ENCODE measurements around the gene REELD1. TPM values are rescaled to one million over a fixed set of nuclear protein-coding genes. Genes with fewer than 3 reads are reported as not detected.
A peak's percentile ranks its signal among the peaks of the same experiment; 100 is the strongest.

The REELD1 gene
- total and polyA plus RNA-seq, 9 of the 15 experiments (the other 6 are each of a cell fraction or from before 2014, with no cell fraction given): not detected

DNA sequence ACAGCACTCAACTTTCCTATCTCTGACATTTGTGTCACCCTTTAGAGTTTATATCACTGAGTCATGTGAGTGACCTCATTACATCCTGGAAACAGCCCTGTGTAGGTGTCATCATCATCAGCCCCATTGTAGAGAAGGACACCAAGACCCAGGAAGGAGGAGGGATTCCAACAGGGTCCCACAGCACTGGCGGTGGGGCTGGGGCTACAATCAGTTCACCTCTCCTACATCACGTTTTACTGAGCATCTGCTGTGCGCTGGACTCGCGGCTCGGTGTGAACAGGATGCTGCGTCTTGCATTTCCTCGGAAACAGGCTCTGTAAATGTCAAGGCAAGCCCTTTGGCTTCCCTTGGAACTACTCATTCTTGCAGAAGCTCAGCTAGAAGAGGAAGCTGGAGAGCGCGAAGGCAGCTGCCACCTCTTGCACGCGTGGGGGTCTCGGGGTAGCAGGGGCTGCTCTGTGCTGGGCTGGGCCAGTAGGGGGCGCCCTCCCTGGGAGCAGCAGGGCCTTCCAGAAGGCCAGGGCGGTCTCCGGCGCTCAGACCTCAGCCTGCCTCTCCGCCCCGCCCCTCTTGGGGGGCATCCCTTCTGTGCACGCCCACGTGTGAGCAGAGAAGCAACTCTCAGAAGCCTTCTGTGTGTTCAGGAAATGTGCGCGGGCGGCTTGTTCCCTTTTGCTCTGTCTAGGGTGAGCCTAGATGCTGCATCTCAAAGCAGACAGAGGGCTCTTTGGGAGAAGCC is 29.0 kb downstream of the REELD1 start:
- CTCF ChIA-PET (ENCODE audit: low intra/inter-chr PET ratio): interaction anchor here (0.9 kb wide), 1 partner anchor 854 kb away, joined by 4 read pairs; no protein-coding TSS in a partner anchor
- TF ChIP-seq, protein P1, sequence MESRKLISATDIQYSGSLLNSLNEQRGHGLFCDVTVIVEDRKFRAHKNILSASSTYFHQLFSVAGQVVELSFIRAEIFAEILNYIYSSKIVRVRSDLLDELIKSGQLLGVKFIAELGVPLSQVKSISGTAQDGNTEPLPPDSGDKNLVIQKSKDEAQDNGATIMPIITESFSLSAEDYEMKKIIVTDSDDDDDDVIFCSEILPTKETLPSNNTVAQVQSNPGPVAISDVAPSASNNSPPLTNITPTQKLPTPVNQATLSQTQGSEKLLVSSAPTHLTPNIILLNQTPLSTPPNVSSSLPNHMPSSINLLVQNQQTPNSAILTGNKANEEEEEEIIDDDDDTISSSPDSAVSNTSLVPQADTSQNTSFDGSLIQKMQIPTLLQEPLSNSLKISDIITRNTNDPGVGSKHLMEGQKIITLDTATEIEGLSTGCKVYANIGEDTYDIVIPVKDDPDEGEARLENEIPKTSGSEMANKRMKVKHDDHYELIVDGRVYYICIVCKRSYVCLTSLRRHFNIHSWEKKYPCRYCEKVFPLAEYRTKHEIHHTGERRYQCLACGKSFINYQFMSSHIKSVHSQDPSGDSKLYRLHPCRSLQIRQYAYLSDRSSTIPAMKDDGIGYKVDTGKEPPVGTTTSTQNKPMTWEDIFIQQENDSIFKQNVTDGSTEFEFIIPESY (CRISPR knock-in tag; IDR thresholded peaks at IDR 0.05): peak; percentile 68
- TF ChIP-seq, protein P2, sequence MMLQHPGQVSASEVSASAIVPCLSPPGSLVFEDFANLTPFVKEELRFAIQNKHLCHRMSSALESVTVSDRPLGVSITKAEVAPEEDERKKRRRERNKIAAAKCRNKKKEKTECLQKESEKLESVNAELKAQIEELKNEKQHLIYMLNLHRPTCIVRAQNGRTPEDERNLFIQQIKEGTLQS (IDR thresholded peaks at IDR 0.05): peak; percentile 75
- TF ChIP-seq, protein P2 (CRISPR knock-in tag; conservative IDR thresholded peaks at IDR 0.05): no peak
- TF ChIP-seq FOXA3 (CRISPR knock-in tag; conservative IDR thresholded peaks at IDR 0.05 in 1 of 2, IDR thresholded peaks at IDR 0.05 in 1 of 2): no peak
- TF ChIP-seq RAD21 (CRISPR knock-in tag; conservative IDR thresholded peaks at IDR 0.05 in 1 of 2, IDR thresholded peaks at IDR 0.05 in 1 of 2): 0 out of 4 replicates have a peak, but pooled peaks of 1 of the 2 experiments have one; percentile 12
- no peak for TF ChIP-seq CHCHD3 (CRISPR knock-in tag; IDR thresholded peaks at IDR 0.05)
- TF ChIP-seq, protein P3, sequence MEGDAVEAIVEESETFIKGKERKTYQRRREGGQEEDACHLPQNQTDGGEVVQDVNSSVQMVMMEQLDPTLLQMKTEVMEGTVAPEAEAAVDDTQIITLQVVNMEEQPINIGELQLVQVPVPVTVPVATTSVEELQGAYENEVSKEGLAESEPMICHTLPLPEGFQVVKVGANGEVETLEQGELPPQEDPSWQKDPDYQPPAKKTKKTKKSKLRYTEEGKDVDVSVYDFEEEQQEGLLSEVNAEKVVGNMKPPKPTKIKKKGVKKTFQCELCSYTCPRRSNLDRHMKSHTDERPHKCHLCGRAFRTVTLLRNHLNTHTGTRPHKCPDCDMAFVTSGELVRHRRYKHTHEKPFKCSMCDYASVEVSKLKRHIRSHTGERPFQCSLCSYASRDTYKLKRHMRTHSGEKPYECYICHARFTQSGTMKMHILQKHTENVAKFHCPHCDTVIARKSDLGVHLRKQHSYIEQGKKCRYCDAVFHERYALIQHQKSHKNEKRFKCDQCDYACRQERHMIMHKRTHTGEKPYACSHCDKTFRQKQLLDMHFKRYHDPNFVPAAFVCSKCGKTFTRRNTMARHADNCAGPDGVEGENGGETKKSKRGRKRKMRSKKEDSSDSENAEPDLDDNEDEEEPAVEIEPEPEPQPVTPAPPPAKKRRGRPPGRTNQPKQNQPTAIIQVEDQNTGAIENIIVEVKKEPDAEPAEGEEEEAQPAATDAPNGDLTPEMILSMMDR (IDR thresholded peaks at IDR 0.05 in 2 of 3, conservative IDR thresholded peaks at IDR 0.05 in 1 of 3; ENCODE audit: insufficient read depth in 2 of 3, low read depth in 1 of 3, low read length in 3 of 3): peak; percentile 44 to 67 (median 59)
- peak; percentile 97 for TF ChIP-seq ZBTB7A (IDR thresholded peaks at IDR 0.05; ENCODE audit: borderline replicate concordance, control insufficient read depth, low read depth, low read length)
- no peak for TF ChIP-seq SP1 (CRISPR knock-in tag; IDR thresholded peaks at IDR 0.05)
- TF ChIP-seq, protein P4, sequence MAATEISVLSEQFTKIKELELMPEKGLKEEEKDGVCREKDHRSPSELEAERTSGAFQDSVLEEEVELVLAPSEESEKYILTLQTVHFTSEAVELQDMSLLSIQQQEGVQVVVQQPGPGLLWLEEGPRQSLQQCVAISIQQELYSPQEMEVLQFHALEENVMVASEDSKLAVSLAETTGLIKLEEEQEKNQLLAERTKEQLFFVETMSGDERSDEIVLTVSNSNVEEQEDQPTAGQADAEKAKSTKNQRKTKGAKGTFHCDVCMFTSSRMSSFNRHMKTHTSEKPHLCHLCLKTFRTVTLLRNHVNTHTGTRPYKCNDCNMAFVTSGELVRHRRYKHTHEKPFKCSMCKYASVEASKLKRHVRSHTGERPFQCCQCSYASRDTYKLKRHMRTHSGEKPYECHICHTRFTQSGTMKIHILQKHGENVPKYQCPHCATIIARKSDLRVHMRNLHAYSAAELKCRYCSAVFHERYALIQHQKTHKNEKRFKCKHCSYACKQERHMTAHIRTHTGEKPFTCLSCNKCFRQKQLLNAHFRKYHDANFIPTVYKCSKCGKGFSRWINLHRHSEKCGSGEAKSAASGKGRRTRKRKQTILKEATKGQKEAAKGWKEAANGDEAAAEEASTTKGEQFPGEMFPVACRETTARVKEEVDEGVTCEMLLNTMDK (IDR thresholded peaks at IDR 0.05; ENCODE audit: borderline replicate concordance, insufficient read depth, low read depth, low read length, poor library complexity, severe bottlenecking): peak; percentile 91
- no TSS peak for BruUV-seq (replicated peaks)

More for the DNA sequence above, 29.0 kb downstream of the REELD1 start:
- Histone ChIP-seq H4K20me1 (replicated peaks; ENCODE audit: control insufficient read depth, insufficient read depth, low read length) (peaks cover 5% of the 10 kb centered on the region; the same call in 1 of the 2 replicates), H3K9me3 (replicated peaks; ENCODE audit: control insufficient read depth, insufficient read depth, low read depth, low read length) (no peaks in the 10 kb centered on the region), H3K4me2 (ENCODE audit: insufficient read depth, low read length) (peak overlapping the region; percentile 11; the same call in 1 of the 2 replicates), H3K4me1 (replicated peaks in 1 of 2; ENCODE audit: control insufficient read depth in 2 of 2, insufficient read depth in 2 of 2, low read length in 2 of 2) (peaks cover 0 to 7% of the 10 kb centered on the region in 2 experiments; a peak in 1 of 5 replicates), H3K27me3 (ENCODE audit: control insufficient read depth in 2 of 2, insufficient read depth in 2 of 2, low read length in 2 of 2) (peaks cover 0 to 32% of the 10 kb centered on the region in 2 experiments; a peak in 2 of 5 replicates), H3K36me3 (ENCODE audit: control insufficient read depth, insufficient read depth, low read length) (no peaks in the 10 kb centered on the region), H2AFZ (ENCODE audit: low read depth, low read length) (no peak overlapping the region), H3K9ac (ENCODE audit: insufficient read depth in 1 of 2, low read depth in 2 of 2, low read length in 2 of 2) (no peak overlapping the region), H3K4me3 (no peak overlapping the region), H3K27ac (ENCODE audit: extremely low read depth, low read depth, low read length) (no peak overlapping the region), H3K79me2 (ENCODE audit: control insufficient read depth, insufficient read depth, low read length) (no peaks in the 10 kb centered on the region), H3K9me1 (ENCODE audit: control insufficient read depth, insufficient read depth, low read length) (no peaks in the 10 kb centered on the region)
- in situ Hi-C loops (cut with MboI) (no loop called here), intact Hi-C loops (cut with micrococcal nuclease) (loop anchor here (2.0 kb wide), 1 partner anchor 99 kb away; no protein-coding TSS in a partner anchor)
- FAIRE-seq: no peak
- DNase-seq (ENCODE audit: extremely low read depth in 1 of 4, low spot score in 3 of 4): peak; percentile 37 to 72 (median 62)
- peak; percentile 84 for ATAC-seq
- POLR2A ChIA-PET: no interaction called here
- WGBS (ENCODE audit: insufficient coverage, low coverage, missing lambda C conversion rate): 39% methylated on average over 23 of the region's 24 CpGs

All from K562 (cell line).